Prostate gland (tissue), 2 donors: ENCODE results near the gene SPATS1.

ENCODE experiments used
- CTCF ChIP-seq, 4 experiments: fragments of 200-600 bp in 2 of 4; fragments of 450-650 bp in 2 of 4; sonication (generic) in 2 of 4; IDR thresholded peaks; 1 replicate in 3 of 4; 2 replicates in 1 of 4; pipeline ENCODE4 v1.5.1; 2016 to 2019; ENCODE audit warnings: antibody characterized with exemption in 4 of 4, mild to moderate bottlenecking in 2 of 4, moderate library complexity in 2 of 4
- POLR2AphosphoS5 ChIP-seq: sonication (generic); formaldehyde crosslinking; IDR thresholded peaks from one replicate; pipeline ENCODE4 v1.6.1; 2017; ENCODE audit warnings: antibody characterized with exemption

GRCh38 chr6:44306710-44307109, 35.7 kb upstream of the SPATS1 start:
- no peak for TF ChIP-seq POLR2AphosphoS5
- no peak for TF ChIP-seq CTCF (IDR thresholded peaks at IDR 0.05)
